Measurements from ENCODE around the gene TSPAN7. TPM values are rescaled to one million over a fixed set of nuclear protein-coding genes. Genes with fewer than 3 reads are reported as not detected.

The TSPAN7 gene
- total RNA-seq, 1 experiment from 2014 or later, result 1.7 TPM

DNA sequence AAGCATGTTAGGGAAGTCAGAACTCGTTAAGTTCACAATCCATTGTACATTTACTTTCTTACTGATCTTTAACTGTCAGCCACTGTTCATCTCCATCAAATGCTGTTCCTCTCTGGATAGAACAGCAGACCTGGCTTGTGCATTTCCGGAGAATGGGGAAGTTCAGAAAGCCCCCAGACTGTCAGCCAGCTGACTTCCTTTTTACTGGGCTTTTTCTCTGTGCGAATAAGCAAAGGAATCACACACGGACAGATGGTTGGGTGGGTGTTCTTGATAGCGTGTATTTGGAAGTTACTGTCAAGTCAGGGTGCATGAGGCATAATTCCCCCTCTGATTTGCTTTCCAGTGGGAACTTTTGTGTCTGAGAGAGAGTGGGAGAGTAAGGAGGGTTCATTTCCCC is 56.8 kb downstream of the TSPAN7 start:
- no peaks in the 10 kb centered on the region for H3K27me3 ChIP-seq (replicated peaks; ENCODE audit: control insufficient read depth, insufficient read depth, low read length)
- TF ChIP-seq, protein P1, sequence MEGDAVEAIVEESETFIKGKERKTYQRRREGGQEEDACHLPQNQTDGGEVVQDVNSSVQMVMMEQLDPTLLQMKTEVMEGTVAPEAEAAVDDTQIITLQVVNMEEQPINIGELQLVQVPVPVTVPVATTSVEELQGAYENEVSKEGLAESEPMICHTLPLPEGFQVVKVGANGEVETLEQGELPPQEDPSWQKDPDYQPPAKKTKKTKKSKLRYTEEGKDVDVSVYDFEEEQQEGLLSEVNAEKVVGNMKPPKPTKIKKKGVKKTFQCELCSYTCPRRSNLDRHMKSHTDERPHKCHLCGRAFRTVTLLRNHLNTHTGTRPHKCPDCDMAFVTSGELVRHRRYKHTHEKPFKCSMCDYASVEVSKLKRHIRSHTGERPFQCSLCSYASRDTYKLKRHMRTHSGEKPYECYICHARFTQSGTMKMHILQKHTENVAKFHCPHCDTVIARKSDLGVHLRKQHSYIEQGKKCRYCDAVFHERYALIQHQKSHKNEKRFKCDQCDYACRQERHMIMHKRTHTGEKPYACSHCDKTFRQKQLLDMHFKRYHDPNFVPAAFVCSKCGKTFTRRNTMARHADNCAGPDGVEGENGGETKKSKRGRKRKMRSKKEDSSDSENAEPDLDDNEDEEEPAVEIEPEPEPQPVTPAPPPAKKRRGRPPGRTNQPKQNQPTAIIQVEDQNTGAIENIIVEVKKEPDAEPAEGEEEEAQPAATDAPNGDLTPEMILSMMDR (IDR thresholded peaks at IDR 0.05; ENCODE audit: insufficient read depth in 1 of 2, low read depth in 1 of 2, low read length in 1 of 2, severe bottlenecking in 1 of 2, unreplicated experiment in 1 of 2), result no peak
- CTCF ChIA-PET, result no interaction called here
- no peak overlapping the region for H3K4me3 Mint-ChIP-seq (ENCODE audit: unreplicated experiment)
- no peaks in the 10 kb centered on the region for H3K9me3 ChIP-seq
- no peaks in the 10 kb centered on the region for H3K9me3 Mint-ChIP-seq (ENCODE audit: unreplicated experiment)
- no peaks in the 10 kb centered on the region for H3K4me1 ChIP-seq
- POLR2A ChIA-PET, result no interaction called here
- H3K27ac Mint-ChIP-seq (ENCODE audit: unreplicated experiment), result no peak overlapping the region
- H3K4me1 Mint-ChIP-seq (ENCODE audit: low read depth, unreplicated experiment), result no peaks in the 10 kb centered on the region
- no peaks in the 10 kb centered on the region for H3K36me3 Mint-ChIP-seq (ENCODE audit: insufficient read depth, unreplicated experiment)
- no TSS peak for BruUV-seq (replicated peaks)
- no peak for DNase-seq
- peaks cover 8% of the 10 kb centered on the region for H3K27me3 Mint-ChIP-seq (ENCODE audit: insufficient read depth, unreplicated experiment)
- intact Hi-C loops (cut with micrococcal nuclease; ENCODE audit: unreplicated experiment), result no loop called here
- no peak overlapping the region for H3K4me3 ChIP-seq (ENCODE audit: low read depth, low read length)
- no peaks in the 10 kb centered on the region for H3K36me3 ChIP-seq (ENCODE audit: control insufficient read depth, insufficient read depth, low read length)

DNA sequence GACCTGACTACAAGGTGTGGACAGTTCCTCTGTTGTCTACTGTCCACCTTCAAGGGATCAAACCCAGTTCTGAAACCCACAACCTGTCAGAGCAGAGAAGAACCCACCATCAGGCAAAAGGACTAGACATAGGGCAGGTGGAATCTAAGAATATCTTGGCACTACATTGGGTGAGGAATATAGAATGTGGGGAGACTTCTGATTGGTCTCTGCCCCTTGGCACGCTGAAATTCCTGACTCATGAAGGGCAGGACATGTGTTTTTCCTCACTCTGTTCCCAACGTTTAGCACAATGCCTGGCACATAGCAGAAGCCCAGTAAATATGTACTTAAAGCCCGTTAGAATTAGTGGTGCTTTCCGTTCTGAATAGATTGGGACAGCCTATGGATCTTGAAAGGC is 59.3 kb downstream of the TSPAN7 start:
- no TSS peak for BruUV-seq (replicated peaks)
- CTCF ChIA-PET, result no interaction called here
- peaks cover 9% of the 10 kb centered on the region for H3K27me3 Mint-ChIP-seq (ENCODE audit: insufficient read depth, unreplicated experiment)

DNA sequence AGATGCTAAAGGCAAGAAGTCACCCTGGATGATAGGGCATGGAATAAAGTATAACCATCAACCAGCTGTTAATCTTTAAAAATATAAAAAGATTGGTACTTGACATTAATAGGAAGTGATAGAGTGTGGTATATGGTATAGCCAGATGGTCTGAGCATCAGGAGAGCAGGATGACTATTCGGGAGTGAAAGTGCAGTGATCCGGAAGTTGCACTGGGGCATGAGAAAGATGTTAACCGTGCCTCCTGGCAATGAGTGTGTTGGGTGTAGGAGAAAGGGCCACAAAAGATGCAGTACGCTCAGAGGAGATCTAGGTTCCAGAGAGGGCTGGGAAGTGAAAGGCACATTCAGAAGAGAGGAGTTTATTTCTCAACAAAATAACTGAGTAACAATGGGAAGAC is 65.0 kb downstream of the TSPAN7 start:
- no peaks in the 10 kb centered on the region for H3K4me1 Mint-ChIP-seq (ENCODE audit: low read depth, unreplicated experiment)
- ChIA-PET CTCF (no interaction called here), POLR2A (no interaction called here)
- Histone ChIP-seq H3K4me3 (ENCODE audit: low read depth, low read length) (no peak overlapping the region), H3K9me3 (no peaks in the 10 kb centered on the region), H3K27me3 (replicated peaks; ENCODE audit: control insufficient read depth, insufficient read depth, low read length) (no peaks in the 10 kb centered on the region), H3K36me3 (ENCODE audit: control insufficient read depth, insufficient read depth, low read length) (no peaks in the 10 kb centered on the region), H3K4me1 (no peaks in the 10 kb centered on the region)
- no peak for DNase-seq
- intact Hi-C loops (cut with micrococcal nuclease; ENCODE audit: unreplicated experiment), result no loop called here
- H3K27me3 Mint-ChIP-seq (ENCODE audit: insufficient read depth, unreplicated experiment), result peaks cover 6% of the 10 kb centered on the region
- TF ChIP-seq, protein P1 (IDR thresholded peaks at IDR 0.05; ENCODE audit: insufficient read depth in 1 of 2, low read depth in 1 of 2, low read length in 1 of 2, severe bottlenecking in 1 of 2, unreplicated experiment in 1 of 2), result no peak
- H3K9me3 Mint-ChIP-seq (ENCODE audit: unreplicated experiment), result no peaks in the 10 kb centered on the region
- no peak overlapping the region for H3K4me3 Mint-ChIP-seq (ENCODE audit: unreplicated experiment)
- no TSS peak for BruUV-seq (replicated peaks)
- no peak overlapping the region for H3K27ac Mint-ChIP-seq (ENCODE audit: unreplicated experiment)
- no peaks in the 10 kb centered on the region for H3K36me3 Mint-ChIP-seq (ENCODE audit: insufficient read depth, unreplicated experiment)

More for the DNA sequence above, 59.3 kb downstream of the TSPAN7 start:
- intact Hi-C loops (cut with micrococcal nuclease; ENCODE audit: unreplicated experiment), result no loop called here
- TF ChIP-seq, protein P1 (IDR thresholded peaks at IDR 0.05; ENCODE audit: insufficient read depth in 1 of 2, low read depth in 1 of 2, low read length in 1 of 2, severe bottlenecking in 1 of 2, unreplicated experiment in 1 of 2), result no peak
- H3K27ac Mint-ChIP-seq (ENCODE audit: unreplicated experiment), result no peak overlapping the region
- no peaks in the 10 kb centered on the region for H3K4me1 ChIP-seq
- no peaks in the 10 kb centered on the region for H3K27me3 ChIP-seq (replicated peaks; ENCODE audit: control insufficient read depth, insufficient read depth, low read length)
- DNase-seq, result no peak
- POLR2A ChIA-PET, result no interaction called here
- H3K4me3 ChIP-seq (ENCODE audit: low read depth, low read length), result no peak overlapping the region
- H3K9me3 ChIP-seq, result no peaks in the 10 kb centered on the region
- no peaks in the 10 kb centered on the region for H3K36me3 Mint-ChIP-seq (ENCODE audit: insufficient read depth, unreplicated experiment)
- H3K9me3 Mint-ChIP-seq (ENCODE audit: unreplicated experiment), result no peaks in the 10 kb centered on the region
- H3K36me3 ChIP-seq (ENCODE audit: control insufficient read depth, insufficient read depth, low read length), result no peaks in the 10 kb centered on the region
- H3K4me1 Mint-ChIP-seq (ENCODE audit: low read depth, unreplicated experiment), result no peaks in the 10 kb centered on the region
- H3K4me3 Mint-ChIP-seq (ENCODE audit: unreplicated experiment), result no peak overlapping the region

Data from Caco-2 (cell line).